Small intestine (tissue), 7 donors: Measurements from ENCODE around the gene ST3GAL4. TPM values are rescaled to one million over a fixed set of nuclear protein-coding genes. Genes with fewer than 3 reads are reported as not detected.
A peak's percentile ranks its signal among the peaks of the same experiment; 100 is the strongest.
"Not testable (repeated sequence)": the region's sequence is repeated elsewhere in the genome, so short reads cannot be mapped to it uniquely, and the experiment has no call there.

Experiments used
- DNase-seq, 2 donors: peaks; one replicate each; pipeline versions ENCODE4 v3.0.0 to v3.0.0-alpha.2; 2013
- FAIRE-seq: peaks from 2 replicates; lab custom pipeline; 2012; peaks lifted over from hg19 to GRCh38; lab: Jason Lieb, UNC
- H3K27ac ChIP-seq, 3 donors: one replicate each; pipeline ENCODE4 v1.5.1; 2013; ENCODE audit warnings: low read length in 2 of 3, mild to moderate bottlenecking in 2 of 3, control low read depth in 1 of 3, inconsistent platforms in 1 of 3, low read depth in 1 of 3, moderate library complexity in 1 of 3
- H3K27me3 ChIP-seq, 3 donors: one replicate each; pipeline ENCODE4 v1.6.1; 2013; ENCODE audit warnings: low read length in 3 of 3, inconsistent platforms in 1 of 3; ENCODE audit not compliant: control insufficient read depth in 3 of 3, insufficient read depth in 3 of 3
- H3K36me3 ChIP-seq, 3 donors: one replicate each; pipeline ENCODE4 v1.6.1; 2013; ENCODE audit warnings: low read length in 3 of 3, inconsistent platforms in 1 of 3, low read depth in 1 of 3, mild to moderate bottlenecking in 1 of 3, moderate library complexity in 1 of 3; ENCODE audit not compliant: control insufficient read depth in 3 of 3, insufficient read depth in 2 of 3
- H3K4me1 ChIP-seq, 3 donors: one replicate each; pipeline ENCODE4 v1.6.1; 2013; ENCODE audit warnings: low read length in 2 of 3, inconsistent platforms in 1 of 3, low read depth in 1 of 3, mild to moderate bottlenecking in 1 of 3, moderate library complexity in 1 of 3; ENCODE audit not compliant: control insufficient read depth in 3 of 3, insufficient read depth in 2 of 3
- H3K4me3 ChIP-seq, 3 donors: one replicate each; pipeline ENCODE4 v1.5.1; 2013; ENCODE audit warnings: low read length in 3 of 3, control low read depth in 1 of 3, inconsistent platforms in 1 of 3, low read depth in 1 of 3, mild to moderate bottlenecking in 1 of 3, moderate library complexity in 1 of 3
- H3K9me3 ChIP-seq, 2 donors: one replicate each; pipeline ENCODE4 v1.6.1; 2013; ENCODE audit warnings: low read depth in 1 of 2, low read length in 1 of 2; ENCODE audit not compliant: control insufficient read depth in 2 of 2, insufficient read depth in 1 of 2
- WGBS, 3 donors: extraction: QIAGEN DNeasy Blood & Tissue Kit; methylation state at CpG; one replicate each; pipeline ENCODE4 v1.1.7; 2013; 5-methylcytosine and 5-hydroxymethylcytosine counted together
- polyA plus RNA-seq, 4 donors: library from polyadenylated mRNA; stranded (reverse) in 3 of 4; unstranded in 1 of 4; fragments of 200-250 nt in 3 of 4; fragments of 120-200 nt in 1 of 4; gene quantifications; one replicate each; pipeline versions ENCODE4 v1.2.1 to v1.2.3, GENCODE V29; 2013
- donor health status: healthy with polysubstance abuse.
- donor health status: control.
- donor health status: control.
- donor health status: Bipolar disorder and iron deficiency.
- donor health status: healthy.

ST3GAL4 gene
- polyA plus RNA-seq, 4 donors, result 1.6 to 11.6 (median 4.0) TPM

- H3K9me3 ChIP-seq, H3K4me1 ChIP-seq, H3K27ac ChIP-seq, H3K36me3 ChIP-seq, H3K27me3 ChIP-seq, DNase-seq, H3K4me3 ChIP-seq, FAIRE-seq: not testable (repeated sequence)
- WGBS, 3 donors, result 37 to 38% (median 38%) methylated on average over 4 to 5 of the region's 5 CpGs
Observed at GRCh38 chr11:126386729-126387071, 31.2 kb downstream of the ST3GAL4 start.

DNA sequence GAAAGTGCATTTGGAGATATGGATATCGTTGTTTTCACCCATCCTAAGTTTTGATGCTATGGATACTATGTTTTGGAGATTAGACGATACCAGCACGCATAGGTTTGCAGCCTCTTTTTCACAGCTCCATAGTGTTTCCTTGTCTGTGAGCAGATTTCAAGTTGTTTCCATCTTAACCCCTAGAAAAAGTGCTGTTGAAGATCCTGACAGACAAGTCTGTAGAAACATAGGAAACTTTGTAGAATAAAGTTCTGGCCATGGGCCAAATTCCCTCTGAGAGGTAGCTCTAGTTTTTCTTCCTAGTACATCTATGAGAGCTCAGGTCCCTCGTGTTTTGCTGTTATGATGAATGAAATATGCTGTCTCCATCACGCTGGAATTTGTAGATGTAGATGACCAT lies 32.4 kb downstream of the ST3GAL4 start:
- Histone ChIP-seq H3K27me3 (no peaks in the 10 kb centered on the region), H3K36me3 (peaks cover 0 to 6% (median 0%) of the 10 kb centered on the region in 3 donors), H3K4me1 (no peaks in the 10 kb centered on the region), H3K27ac (no peak overlapping the region), H3K4me3 (no peak overlapping the region), H3K9me3 (no peaks in the 10 kb centered on the region)
- DNase-seq (no peak), FAIRE-seq (no peak)
- WGBS, 3 donors, result 77 to 79% (median 78%) methylated on average over 5 of the region's 5 CpGs

- peaks cover 0 to 3% (median 0%) of the 10 kb centered on the region in 3 donors for H3K36me3 ChIP-seq
- no peaks in the 10 kb centered on the region for H3K27me3 ChIP-seq
- no peak overlapping the region for H3K27ac ChIP-seq
- H3K4me1 ChIP-seq, result no peaks in the 10 kb centered on the region
- no peak overlapping the region for H3K4me3 ChIP-seq
- 56 to 62% (median 58%) methylated on average over 5 of the region's 5 CpGs for WGBS, 3 donors
- no peak for DNase-seq
- no peaks in the 10 kb centered on the region for H3K9me3 ChIP-seq
- FAIRE-seq, result no peak
Observed at GRCh38 chr11:126390272-126390867, 34.9 kb downstream of the ST3GAL4 start.

DNA sequence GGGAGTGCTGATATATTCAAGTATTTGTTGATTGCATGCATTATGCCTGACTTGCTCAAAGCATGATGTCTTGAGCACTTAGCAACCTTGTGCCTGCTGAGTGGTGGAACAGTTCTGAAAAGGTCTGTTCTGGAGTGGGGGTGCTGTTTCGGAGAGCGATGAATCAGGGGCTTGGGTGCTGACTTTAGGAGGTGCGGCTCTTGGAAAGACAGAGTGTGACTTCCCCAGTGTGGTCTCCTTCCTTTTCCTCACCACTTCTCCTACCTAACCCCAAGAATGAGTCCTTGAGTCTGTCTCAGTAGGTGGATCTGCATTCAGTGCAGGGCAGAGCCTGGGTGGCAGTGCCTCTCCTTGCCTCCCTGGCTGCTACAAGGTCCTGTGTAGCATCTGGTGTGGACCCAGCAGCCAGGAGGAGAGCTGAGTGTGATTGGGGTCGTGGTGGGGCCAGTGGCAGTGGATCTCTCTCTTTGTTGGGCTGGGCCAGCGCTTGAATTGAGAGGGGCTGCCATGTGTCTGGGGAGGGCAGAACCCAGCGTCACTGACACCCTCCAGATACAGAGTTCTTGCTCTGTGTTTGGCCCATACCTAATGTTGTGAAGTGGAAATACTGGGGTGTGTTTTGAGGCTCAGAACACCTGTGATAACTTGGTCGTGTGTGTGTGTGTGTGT lies 35.9 kb downstream of the ST3GAL4 start:
- peak overlapping the region in 1 of 3 donors; percentile 14 for H3K27ac ChIP-seq
- no peaks in the 10 kb centered on the region for H3K9me3 ChIP-seq
- H3K27me3 ChIP-seq, result no peaks in the 10 kb centered on the region
- DNase-seq (no peak), FAIRE-seq (no peak)
- H3K36me3 ChIP-seq, result peaks cover 0 to 3% (median 0%) of the 10 kb centered on the region in 3 donors
- no peak overlapping the region for H3K4me3 ChIP-seq
- WGBS, 3 donors, result 69 to 75% (median 70%) methylated on average over 7 of the region's 7 CpGs
- no peaks in the 10 kb centered on the region for H3K4me1 ChIP-seq

- FAIRE-seq (no peak), DNase-seq (peak in 1 of 2 donors; percentile 15)
- Histone ChIP-seq H3K4me3 (no peak overlapping the region), H3K4me1 (no peaks in the 10 kb centered on the region), H3K27me3 (no peaks in the 10 kb centered on the region), H3K36me3 (peaks cover 0 to 3% (median 0%) of the 10 kb centered on the region in 3 donors), H3K27ac (peak overlapping the region in 1 of 3 donors; percentile 1), H3K9me3 (no peaks in the 10 kb centered on the region)
- 58 to 80% (median 67%) methylated on average over 8 of the region's 8 CpGs for WGBS, 3 donors
Observed at GRCh38 chr11:126391970-126392632, 36.6 kb downstream of the ST3GAL4 start.

DNA sequence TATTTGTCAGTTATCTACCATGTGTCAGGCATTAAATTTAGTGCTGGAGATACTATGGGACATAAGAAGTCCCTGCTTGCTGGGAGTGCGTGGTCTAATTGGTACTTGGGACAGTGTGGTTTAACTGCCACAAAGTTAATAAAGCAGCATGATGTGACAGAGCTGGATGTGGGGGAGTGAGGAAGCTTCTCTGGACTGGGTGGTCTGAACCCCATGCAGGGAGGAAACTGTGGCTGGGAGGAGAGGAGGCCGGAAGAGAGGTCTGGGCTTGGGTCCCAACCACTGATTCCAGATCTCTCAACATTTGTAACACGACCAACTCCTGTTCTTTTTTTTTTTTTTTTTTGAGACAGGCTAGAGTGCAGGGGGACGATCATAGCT lies 37.1 kb downstream of the ST3GAL4 start:
- DNase-seq, result no peak
- no peaks in the 10 kb centered on the region for H3K4me1 ChIP-seq
- 33 to 83% (median 59%) methylated on average over 4 of the region's 4 CpGs for WGBS, 3 donors
- H3K27me3 ChIP-seq, result no peaks in the 10 kb centered on the region
- no peak for FAIRE-seq
- peaks cover 0 to 5% (median 0%) of the 10 kb centered on the region in 3 donors for H3K36me3 ChIP-seq
- H3K27ac ChIP-seq, result peak overlapping the region in 1 of 3 donors; percentile 29
- no peak overlapping the region for H3K4me3 ChIP-seq
- H3K9me3 ChIP-seq, result no peaks in the 10 kb centered on the region

DNA sequence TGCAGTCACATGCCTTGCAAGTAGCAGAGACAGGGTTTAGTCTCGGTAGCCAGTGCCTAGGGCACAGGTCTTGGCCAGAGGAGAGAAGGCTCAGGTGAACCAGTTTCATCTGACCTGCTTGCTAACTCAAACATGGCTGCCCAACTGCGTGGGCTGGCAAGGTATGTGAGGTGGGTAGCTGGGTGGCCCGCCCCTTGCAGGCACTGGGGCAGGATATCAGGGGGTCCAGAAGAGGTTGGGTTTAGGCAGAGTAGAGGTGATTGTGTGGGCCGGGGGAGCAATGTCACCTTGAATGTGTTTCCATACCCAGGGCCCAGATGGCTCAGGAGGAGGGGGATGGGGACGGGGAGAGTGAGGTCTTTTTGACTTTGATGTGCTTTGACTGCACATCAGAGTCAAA lies 37.7 kb downstream of the ST3GAL4 start:
- Histone ChIP-seq H3K4me1 (no peaks in the 10 kb centered on the region), H3K27me3 (no peaks in the 10 kb centered on the region), H3K4me3 (no peak overlapping the region), H3K36me3 (peaks cover 0 to 5% (median 0%) of the 10 kb centered on the region in 3 donors), H3K27ac (peak overlapping the region in 1 of 3 donors; percentile 29), H3K9me3 (no peaks in the 10 kb centered on the region)
- WGBS, 3 donors, result 75 to 83% (median 78%) methylated on average over 5 of the region's 5 CpGs
- DNase-seq (no peak), FAIRE-seq (no peak)

DNA sequence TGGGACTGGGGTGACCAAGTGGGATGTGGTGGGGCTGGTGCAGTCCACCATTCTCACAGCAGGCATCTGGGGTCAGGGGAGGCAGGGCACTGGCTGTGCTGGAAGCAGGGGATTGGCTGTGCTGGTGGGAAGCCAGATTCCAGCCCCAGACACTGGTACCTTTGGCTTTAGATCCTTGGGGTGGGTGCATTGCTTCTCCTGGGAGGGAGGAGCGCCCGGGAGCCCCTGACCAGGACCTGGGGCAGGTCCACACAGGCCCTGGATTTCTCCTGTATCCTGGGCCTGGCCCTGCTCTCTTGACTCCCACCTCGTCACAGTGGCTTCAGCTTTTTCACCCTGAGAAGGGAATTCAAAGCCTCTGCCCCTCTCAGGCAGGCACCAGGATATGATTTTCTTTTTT lies 38.5 kb downstream of the ST3GAL4 start:
- Histone ChIP-seq H3K4me1 (no peaks in the 10 kb centered on the region), H3K4me3 (no peak overlapping the region), H3K27me3 (no peaks in the 10 kb centered on the region), H3K9me3 (no peaks in the 10 kb centered on the region), H3K36me3 (peaks cover 0 to 10% (median 0%) of the 10 kb centered on the region in 3 donors), H3K27ac (no peak overlapping the region)
- DNase-seq (no peak), FAIRE-seq (no peak)
- 81 to 98% (median 90%) methylated on average over 3 of the region's 3 CpGs for WGBS, 3 donors
